ENCODE measurements around the gene HJURP.

DNA sequence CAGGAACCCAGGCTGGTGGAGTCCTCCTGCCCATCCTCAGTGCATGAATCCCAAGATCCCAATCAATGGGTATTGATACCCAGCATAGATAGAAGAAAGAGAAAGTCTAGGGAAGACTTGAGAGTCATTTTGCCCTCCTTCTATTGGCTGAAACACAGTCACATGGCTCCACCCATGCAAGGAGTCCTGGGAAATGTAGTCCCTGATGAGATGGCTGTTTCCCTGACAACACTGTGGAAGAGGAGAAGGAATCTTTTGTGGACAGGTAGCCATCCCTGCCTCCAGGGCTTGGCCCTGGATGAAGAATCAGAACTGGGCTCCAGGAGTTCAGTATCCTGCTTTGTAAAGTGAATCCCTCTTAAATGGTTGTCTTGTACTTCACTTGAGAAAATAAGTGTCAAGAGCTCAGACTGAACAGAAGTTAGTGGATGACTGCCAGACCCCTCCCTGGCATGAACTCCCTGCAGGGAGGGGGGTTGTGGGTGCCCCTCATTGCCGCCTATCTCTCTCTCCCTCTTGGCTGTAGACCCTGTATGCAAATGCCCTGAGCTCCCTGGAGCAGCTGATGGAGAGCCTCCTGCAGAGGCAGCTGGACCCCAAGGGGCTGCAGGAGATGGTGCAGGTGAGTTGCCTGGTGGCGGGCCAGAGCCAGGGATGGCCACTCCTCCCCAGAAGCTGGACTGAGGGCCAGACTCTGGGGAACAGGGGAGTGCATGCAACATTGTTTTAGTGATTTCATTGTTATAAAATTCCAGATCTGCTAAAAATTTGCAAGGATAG is 40.1 kb downstream of the HJURP start:
- TF ChIP-seq ESRRA (IDR thresholded peaks at IDR 0.05; ENCODE audit: borderline replicate concordance, low read length) (no peak), EHF (CRISPR knock-in tag; IDR thresholded peaks at IDR 0.05) (no peak)
- TF ChIP-seq, protein P1, sequence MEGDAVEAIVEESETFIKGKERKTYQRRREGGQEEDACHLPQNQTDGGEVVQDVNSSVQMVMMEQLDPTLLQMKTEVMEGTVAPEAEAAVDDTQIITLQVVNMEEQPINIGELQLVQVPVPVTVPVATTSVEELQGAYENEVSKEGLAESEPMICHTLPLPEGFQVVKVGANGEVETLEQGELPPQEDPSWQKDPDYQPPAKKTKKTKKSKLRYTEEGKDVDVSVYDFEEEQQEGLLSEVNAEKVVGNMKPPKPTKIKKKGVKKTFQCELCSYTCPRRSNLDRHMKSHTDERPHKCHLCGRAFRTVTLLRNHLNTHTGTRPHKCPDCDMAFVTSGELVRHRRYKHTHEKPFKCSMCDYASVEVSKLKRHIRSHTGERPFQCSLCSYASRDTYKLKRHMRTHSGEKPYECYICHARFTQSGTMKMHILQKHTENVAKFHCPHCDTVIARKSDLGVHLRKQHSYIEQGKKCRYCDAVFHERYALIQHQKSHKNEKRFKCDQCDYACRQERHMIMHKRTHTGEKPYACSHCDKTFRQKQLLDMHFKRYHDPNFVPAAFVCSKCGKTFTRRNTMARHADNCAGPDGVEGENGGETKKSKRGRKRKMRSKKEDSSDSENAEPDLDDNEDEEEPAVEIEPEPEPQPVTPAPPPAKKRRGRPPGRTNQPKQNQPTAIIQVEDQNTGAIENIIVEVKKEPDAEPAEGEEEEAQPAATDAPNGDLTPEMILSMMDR (IDR thresholded peaks at IDR 0.05) = no peak
